NCI-H2107 (cell line): Measurements from ENCODE around the gene GPR155.
A peak's percentile ranks its signal among the peaks of the same experiment; 100 is the strongest.
"Not testable (repeated sequence)": the region's sequence is repeated elsewhere in the genome, so short reads cannot be mapped to it uniquely, and the experiment has no call there.

Source experiments
- DNase-seq: peaks from one replicate; lab custom pipeline; 2025; lab: John Stamatoyannopoulos, UW

The GPR155 gene

DNA sequence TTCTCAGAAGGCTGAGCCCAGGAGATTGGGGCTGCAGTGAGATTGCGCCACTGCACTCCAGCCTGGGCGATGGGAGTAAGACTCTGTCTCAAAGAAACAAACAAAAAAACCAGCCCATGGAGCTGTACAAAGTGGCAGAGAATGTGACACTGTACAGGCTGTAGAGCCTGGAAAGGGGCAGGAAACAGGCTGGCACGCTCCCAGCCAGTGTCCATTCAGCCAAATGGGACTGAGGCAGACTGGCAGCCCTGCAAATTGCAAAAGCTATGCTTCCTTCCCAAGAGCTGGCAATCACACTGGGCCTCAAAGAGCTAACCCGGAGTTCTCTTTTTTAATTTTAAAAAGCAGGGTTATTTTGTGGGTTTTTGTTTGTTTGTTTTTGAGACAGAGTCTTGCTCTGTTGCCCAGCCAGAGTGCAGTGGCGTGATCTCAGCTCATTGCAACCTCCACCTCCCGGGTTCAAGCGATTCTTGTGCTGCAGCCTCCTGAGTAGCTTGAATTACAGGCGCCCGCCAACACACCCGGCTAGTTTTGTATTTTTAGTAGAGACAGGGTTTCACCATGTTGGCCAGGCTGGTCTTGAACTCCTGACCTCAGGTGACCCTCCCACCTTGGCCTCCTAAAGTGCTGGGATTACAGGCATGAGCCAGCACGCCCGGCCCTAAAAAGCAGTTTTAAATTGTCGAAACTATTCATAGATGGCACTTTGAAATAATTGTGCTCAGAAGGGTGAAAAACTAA, 48.5 kb downstream of the GPR155 start:
- no peak for DNase-seq

GRCh38 chr2:174436351-174436750, 50.5 kb downstream of the GPR155 start:
- DNase-seq: no peak

DNA sequence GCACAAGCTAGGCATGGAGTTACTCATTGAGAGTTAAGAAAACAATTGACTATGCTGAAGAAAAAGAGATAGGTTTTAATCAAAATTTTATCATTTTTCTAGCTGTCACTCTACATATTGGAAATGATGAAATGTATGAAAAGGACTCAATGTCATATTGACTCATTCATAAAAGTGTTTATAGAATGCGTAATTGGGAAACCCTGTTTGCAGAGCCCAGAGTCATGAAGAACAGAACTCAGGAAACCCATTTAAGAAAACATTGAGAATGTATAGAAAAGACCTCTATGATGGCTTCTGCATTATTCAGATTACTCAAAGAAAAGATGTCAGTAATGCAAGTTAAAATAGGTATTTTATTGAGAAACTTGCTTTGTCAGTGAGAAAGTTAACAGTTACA, 54.9 kb downstream of the GPR155 start:
- DNase-seq: no peak

DNA sequence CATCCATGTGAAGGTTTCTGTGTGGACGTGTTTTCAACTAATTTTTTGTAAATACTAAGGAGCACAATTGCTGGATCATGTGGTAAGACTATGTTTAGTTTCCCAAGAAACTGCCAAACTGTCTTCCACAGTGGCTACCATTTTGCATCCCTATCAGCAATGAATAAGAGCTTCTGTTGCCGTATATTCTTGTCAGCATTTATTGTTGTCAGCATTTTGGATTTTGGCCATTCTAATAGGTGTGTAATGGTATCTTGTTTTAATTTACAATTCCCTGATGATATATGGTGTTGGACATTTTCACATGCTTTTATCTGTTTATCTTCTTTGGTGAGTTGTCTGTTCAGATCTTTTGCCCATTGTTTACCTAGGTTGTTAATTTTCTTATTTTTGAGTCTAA, 56.8 kb downstream of the GPR155 start:
- DNase-seq: no peak

DNA sequence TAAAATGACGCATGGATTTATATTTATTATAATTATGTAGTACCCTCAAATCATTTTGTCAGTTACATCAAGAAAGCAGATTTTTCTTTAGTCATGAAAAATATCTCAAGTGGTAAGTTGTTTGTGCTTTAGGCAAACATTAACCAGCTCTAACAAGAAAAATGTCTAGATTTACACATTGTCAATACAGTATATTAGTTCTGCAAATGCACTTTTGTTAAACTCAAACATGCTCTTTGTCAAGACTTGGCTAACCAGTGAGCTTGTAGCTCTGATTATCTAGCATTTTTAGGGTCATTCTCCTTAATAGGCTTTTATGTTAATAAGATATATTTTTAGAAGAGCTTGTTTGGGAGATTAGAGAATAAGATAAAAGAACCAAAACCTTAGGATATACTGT, 58.6 kb downstream of the GPR155 start:
- no peak for DNase-seq

- DNase-seq: no peak
These were observed 74.6 kb downstream of the GPR155 start for GRCh38 chr2:174412256-174412655.

DNA sequence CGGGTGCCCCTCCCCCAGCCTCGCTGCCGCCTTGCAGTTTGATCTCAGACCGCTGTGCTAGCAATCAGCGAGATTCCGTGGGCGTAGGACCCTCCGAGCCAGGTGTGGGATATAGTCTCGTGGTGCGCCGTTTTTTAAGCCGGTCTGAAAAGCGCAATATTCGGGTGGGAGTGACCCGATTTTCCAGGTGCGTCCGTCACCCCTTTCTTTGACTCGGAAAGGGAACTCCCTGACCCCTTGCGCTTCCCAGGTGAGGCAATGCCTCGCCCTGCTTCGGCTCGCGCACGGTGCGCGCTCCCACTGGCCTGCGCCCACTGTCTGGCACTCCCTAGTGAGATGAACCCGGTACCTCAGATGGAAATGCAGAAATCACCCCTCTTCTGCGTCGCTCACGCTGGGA, 76.8 kb downstream of the GPR155 start:
- not testable (repeated sequence) for DNase-seq

- no peak for DNase-seq
These were observed 83.2 kb downstream of the GPR155 start for GRCh38 chr2:174403628-174404027.

GRCh38 chr2:174400853-174401252, 86.0 kb downstream of the GPR155 start:
- no peak for DNase-seq

- no peak for DNase-seq
These were observed 87.7 kb downstream of the GPR155 start for GRCh38 chr2:174399171-174399570.

GRCh38 chr2:174397773-174398172, 89.1 kb downstream of the GPR155 start:
- no peak for DNase-seq

- DNase-seq: peak; percentile 62
These were observed 90.7 kb downstream of the GPR155 start for GRCh38 chr2:174395969-174396630.

DNA sequence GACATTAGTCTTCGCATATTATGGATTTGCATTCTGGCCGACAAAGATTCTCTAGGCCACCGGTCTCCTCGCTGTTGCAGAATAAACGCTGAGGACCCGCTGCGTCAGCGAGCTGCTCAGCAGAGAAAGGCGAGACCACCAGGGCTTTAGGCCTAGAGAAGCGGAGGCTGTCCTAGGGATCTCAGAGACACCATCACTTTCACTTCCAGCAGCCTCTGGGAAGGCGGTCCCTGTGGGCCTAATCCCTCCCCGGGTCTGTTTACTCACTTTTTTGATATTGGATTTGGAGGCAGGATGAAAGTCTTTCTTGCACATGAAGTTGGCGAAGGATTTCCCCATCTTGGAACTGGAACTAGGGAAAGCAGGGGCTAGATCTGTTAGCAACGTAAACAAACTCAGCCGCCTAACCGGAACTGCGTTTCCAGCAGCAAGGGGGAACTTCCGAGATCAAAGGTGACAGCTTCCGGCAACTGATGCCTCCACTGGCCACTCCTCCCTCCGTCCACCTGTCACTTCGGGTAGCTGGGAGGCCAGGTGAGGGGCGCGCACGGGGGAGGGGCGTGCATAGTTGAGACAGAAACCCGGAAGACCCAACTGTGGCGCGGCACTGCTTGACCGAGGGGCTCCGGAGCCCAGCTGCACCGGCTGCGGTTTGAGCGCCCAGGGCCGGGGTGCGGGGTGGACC, 91.4 kb downstream of the GPR155 start, which contains the start of gene SCRN3:
SCRN3 (plus strand) TSS at position 447 of the 685 bp plus-strand sequence. CDS start 2,554 bp downstream, outside the sequence.
- peak; percentile 30 for DNase-seq

- DNase-seq: no peak
These were observed 94.1 kb downstream of the GPR155 start for GRCh38 chr2:174392706-174393105.

DNA sequence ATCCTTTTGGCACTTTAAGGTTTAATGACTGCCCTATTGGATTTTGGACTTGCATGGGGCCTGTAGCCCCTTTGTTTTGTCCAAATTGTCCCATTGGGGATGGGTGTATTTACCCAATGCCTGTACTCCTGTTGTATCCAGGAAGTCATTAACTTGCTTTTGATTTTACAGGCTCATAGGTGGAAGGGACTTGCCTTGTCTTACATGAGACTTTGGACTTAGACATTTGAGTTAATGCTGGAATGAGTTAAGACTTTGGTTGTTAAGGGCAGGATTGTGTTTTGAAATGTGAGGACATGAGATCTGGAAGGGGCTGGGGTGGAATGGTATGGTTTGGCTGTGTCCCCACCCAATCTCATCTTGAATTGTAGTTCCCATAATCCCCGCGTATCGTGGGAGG, 96.5 kb downstream of the GPR155 start:
- DNase-seq: not testable (repeated sequence)

GRCh38 chr2:174389542-174389941, 97.3 kb downstream of the GPR155 start:
- no peak for DNase-seq

DNA sequence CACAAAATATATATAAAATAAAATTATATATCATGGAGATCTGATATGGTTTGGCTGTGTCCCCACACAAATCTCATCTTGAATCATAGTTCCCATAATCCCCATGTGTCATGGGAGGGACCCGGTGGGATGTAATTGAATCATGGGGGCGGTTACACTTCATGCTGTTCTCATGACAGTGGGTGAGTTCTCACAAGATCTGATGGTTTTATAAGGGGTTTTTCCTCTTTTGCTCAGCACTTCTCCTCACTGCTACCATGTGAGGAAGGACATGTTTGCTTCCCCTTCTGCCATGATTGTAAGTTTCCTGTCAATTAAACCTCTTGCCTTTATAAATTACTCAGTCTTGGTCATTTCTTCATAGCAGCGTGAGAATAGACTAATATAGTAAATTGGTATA, 98.1 kb downstream of the GPR155 start:
- DNase-seq: not testable (repeated sequence)

- no peak for DNase-seq
These were observed 101.6 kb downstream of the GPR155 start for GRCh38 chr2:174385201-174385600.

GRCh38 chr2:174383796-174384195, 103.0 kb downstream of the GPR155 start:
- DNase-seq: no peak
